Stimulated activated CD8-positive, alpha-beta memory T cell treated with anti-CD3 and anti-CD28 coated beads, Interleukin-12 subunit alpha, Interleukin-12 subunit beta, amount 100 ng/mL, for 1 hour (primary cell): ENCODE data around the gene MCF2L.

ENCODE experiments used
- DNase-seq: peaks from one replicate; pipeline ENCODE4 v3.0.0-alpha.2; 2020; ENCODE audit warnings: low read depth

MCF2L gene

GRCh38 chr13:113126265-113127150 lies 157.5 kb downstream of the MCF2L start:
- DNase-seq, result no peak

GRCh38 chr13:113129480-113129879 lies 160.5 kb downstream of the MCF2L start:
- no peak for DNase-seq

DNA sequence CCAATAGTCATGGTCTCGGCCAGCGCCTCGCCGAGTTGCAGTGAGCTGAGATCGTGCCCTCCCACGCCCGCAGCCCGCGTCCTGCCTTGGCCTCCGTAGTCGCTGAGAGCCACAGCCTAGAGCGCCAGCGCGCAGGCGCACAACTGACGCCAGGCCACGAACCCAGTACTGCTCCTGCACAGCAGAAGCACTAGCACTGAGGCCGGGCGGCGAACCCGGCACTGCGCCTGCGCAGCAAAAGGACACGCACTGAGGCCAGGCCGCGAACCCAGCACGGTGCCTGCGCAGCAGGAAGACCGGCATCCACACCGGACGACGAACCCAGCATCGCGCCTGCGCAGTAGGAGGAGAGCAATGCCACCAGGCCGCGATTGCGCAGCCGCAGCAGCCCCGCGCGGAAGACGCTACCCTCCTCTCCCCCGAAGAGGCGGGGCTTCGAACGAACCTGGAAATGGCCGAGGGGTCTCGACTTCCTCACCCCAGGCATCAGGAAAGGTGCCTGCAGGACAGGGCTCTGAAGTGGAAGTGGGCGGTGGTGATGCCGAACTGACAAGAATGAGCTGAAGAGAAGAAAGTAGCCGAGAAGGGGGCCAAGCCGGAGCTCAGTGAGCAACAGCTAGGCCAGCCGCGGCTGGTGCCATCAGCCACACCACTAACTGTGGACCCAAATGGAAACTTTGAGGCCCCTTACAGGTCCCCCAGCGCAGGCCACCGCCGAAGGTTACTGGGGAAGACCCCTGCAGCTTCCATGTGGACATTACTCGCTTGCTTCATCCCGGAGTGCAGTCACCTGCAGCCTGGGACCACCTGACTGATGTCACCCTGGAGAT lies 161.1 kb downstream of the MCF2L start:
- no peak for DNase-seq

DNA sequence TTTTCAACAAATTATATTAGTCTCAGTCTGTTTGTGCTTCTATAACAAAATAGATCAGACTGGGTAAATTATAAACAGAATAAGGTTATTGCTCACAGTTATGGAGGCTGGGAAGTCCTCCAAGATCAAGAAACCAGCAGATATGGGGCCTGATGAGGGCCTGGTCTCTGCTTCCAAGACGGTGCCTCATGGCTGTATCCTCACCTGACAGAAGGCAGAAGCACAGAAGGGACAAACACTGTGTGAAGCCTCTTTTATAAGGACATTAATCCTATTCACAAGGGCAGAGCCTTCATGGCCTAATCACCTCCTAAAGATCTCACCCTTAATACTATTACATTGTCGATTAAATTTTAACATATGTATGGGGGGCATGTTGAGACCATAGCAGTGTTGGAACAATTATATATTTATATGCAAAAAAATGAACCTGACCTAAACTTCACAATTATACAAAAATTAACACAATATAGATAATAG lies 166.3 kb downstream of the MCF2L start:
- no peak for DNase-seq

GRCh38 chr13:113137691-113138298 lies 168.8 kb downstream of the MCF2L start:
- DNase-seq, result no peak

GRCh38 chr13:113138792-113139551 lies 170.0 kb downstream of the MCF2L start:
- no peak for DNase-seq

GRCh38 chr13:113139577-113139976 lies 170.6 kb downstream of the MCF2L start:
- DNase-seq, result no peak

- no peak for DNase-seq
Observed at GRCh38 chr13:113140677-113141600, 171.9 kb downstream of the MCF2L start.

GRCh38 chr13:113141601-113141970 lies 172.6 kb downstream of the MCF2L start:
- no peak for DNase-seq

DNA sequence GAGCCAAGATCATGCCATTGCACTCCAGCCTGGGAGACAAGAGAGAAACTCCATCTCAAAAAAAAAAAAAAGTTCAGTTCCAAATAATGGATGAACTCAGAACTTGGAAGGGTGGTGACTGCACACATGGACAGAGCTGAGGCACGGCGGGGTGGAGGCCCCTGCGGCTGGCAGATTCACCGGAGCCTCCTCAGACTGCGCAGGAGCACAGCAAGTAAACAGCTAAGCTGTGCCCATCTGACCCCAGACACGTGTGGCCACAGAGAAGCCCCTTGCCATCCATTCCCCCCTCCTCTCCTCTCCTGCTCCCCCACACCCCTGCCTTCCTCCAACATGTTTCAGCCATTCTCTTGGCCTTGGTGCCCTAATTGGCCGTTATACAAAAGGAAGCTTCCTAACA lies 173.9 kb downstream of the MCF2L start:
- no peak for DNase-seq

- DNase-seq, result no peak
Observed at GRCh38 chr13:113143466-113144254, 174.6 kb downstream of the MCF2L start.

- DNase-seq, result no peak
Observed at GRCh38 chr13:113144255-113144629, 175.2 kb downstream of the MCF2L start.

DNA sequence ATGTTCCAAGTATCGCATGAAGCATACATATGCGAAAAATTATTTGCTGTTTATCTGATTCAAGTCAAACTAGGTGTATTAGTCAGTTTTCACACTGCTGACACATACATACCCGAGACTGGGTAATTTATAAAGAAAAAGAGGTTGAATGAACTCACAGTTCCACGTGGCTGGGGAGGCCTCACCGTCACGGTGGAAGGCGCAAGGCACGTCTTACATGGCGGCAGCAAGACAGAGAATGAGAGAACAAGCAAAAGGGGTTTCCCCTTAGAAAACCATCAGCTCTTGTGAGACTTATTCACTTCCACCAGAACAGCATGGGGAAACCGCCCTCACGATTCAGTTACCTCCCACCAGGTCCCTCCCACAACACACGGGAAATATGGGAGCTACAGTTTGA lies 176.5 kb downstream of the MCF2L start:
- no peak for DNase-seq

DNA sequence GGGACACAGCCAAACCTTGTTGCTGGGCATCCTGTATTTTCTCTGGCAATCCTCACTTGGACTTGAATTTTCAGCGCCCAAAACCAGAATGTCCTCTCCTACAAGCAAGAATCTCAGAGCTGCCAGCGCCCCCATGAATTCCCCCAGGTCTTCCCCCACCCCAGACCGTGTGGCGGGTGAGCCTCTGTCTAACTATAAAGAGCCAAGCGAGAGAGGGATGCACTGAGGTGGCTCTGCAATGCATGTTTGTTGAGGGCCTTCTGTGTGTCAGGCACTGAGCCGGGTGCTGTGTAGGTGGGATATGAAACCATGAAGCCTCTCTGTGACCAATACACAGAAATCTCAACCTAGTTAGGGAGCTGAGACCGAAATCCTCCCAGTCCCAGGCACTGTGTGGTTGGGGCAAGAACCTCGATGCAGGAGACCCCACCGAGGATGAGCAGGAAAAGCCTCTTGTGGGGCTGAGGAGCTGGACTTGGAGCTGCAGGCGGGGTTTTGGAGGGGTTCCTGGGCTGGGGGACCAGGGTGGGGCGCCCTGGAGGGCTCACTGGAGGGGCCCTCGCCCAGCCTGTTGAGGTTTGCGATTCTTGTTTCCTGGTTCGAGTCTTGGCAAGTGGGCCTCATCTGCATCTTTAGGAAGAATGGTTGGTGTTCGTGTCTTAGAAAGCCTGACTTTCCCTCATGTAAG lies 177.0 kb downstream of the MCF2L start:
- DNase-seq, result no peak

GRCh38 chr13:113146750-113147149 lies 177.7 kb downstream of the MCF2L start:
- DNase-seq, result no peak

DNA sequence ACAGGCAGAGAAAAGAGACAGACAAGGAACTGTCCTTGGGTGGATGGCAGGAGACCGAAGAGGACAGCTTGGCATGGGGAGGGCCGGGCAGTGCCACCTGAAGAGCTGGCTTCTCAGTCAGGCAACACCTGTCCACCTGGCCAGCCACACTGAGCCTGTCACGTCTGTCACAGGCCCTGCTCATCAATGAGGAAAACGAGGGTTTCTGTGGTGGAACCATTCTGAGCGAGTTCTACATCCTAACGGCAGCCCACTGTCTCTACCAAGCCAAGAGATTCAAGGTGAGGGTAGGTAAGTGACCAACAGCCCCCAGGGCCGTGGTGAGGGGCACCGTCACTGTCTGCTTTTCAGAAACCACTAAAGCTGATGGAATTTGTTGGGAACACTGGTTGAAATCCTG lies 178.2 kb downstream of the MCF2L start:
- DNase-seq, result no peak

DNA sequence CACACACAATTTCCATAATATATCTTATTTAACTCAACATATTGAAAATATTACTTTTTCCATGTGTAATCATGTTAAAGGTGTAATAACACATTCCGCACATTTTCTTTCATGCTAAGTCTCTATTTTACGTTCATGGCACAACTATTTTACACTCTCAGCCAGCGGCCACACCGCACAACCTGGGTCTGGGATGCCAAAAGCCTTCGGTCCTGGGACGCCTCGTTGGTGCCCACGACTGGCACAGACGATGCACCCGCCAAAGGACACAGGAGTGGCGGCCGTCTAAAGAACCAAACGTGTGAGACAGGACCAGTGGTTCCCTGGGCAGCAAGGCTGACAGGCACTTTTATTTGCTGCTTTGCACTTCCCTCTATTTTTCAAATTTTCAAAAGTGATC lies 179.4 kb downstream of the MCF2L start:
- DNase-seq, result no peak

- DNase-seq, result no peak
Observed at GRCh38 chr13:113148940-113149503, 180.0 kb downstream of the MCF2L start.
